K562 (cell line): Measurements from ENCODE around the gene BUB3. TPM values are rescaled to one million over a fixed set of nuclear protein-coding genes. Genes with fewer than 3 reads are reported as not detected.

ENCODE experiments used
- ATAC-seq: fragments of 200-7000 bp; cut with Tn5 transposase; 3 replicates; pipeline ENCODE4 v1.9.1; 2020; ENCODE audit warnings: moderate library complexity
- BruUV-seq: library from RNA; stranded (reverse); fragments of 400-500 nt; replicated peaks from 2 replicates; lab custom pipeline; 2021; lab: Mats Ljungman, UMichigan
- CTCF ChIA-PET: fragments of 300-600 bp; formaldehyde crosslinking; extraction: SDS; loops from one replicate; lab custom pipeline; 2021; ENCODE audit warnings: low intra/inter-chr PET ratio; lab: Yijun Ruan, JAX
- POLR2A ChIA-PET: fragments of 300-600, 350-650 bp; sonication (Branson Sonifier 250); formaldehyde crosslinking; extraction: SDS; loops from one replicate; lab custom pipeline; 2021; ENCODE audit warnings: antibody characterized with exemption, inconsistent platforms; lab: Yijun Ruan, JAX
- DNase-seq, 4 experiments: peaks; one replicate each; pipeline versions ENCODE4 v3.0.0 to v3.0.0-alpha.2; 2011 to 2018; ENCODE audit warnings: low spot score in 3 of 4, mixed read lengths in 3 of 4; ENCODE audit errors: extremely low read depth in 1 of 4
- FAIRE-seq: peaks from 2 replicates; lab custom pipeline; 2011; peaks lifted over from hg19 to GRCh38; lab: Jason Lieb, UNC
- H2AFZ ChIP-seq: 2 replicates; pipeline ENCODE4 v1.6.0; 2011; ENCODE audit warnings: low read depth, low read length, control low read depth, inconsistent platforms
- H3K27ac ChIP-seq: fragments of 200-600 bp; 3 replicates; pipeline ENCODE4 v1.8.0; 2011; ENCODE audit warnings: low read depth, mild to moderate bottlenecking, control low read depth, inconsistent platforms, low read length, moderate library complexity, mixed read lengths; ENCODE audit errors: extremely low read depth
- H3K27me3 ChIP-seq, 2 experiments: fragments of 300-600 bp in 1 of 2; 2 replicates in 1 of 2; 3 replicates in 1 of 2; pipeline versions ENCODE4 v1.6.0 to v1.8.0; 2011; ENCODE audit warnings: inconsistent platforms in 2 of 2, low read length in 2 of 2, mild to moderate bottlenecking in 1 of 2, mixed read lengths in 1 of 2, moderate library complexity in 1 of 2; ENCODE audit not compliant: control insufficient read depth in 2 of 2, insufficient read depth in 2 of 2
- H3K36me3 ChIP-seq: fragments of 300-600 bp; 3 replicates; pipeline ENCODE4 v1.8.0; 2011; ENCODE audit warnings: mild to moderate bottlenecking, low read length, inconsistent platforms; ENCODE audit not compliant: control insufficient read depth, insufficient read depth
- H3K4me1 ChIP-seq, 2 experiments: fragments of 200-600 bp in 1 of 2; replicated peaks in 1 of 2; 2 replicates in 1 of 2; 3 replicates in 1 of 2; pipeline versions ENCODE4 v1.5.1 to v1.8.0; 2011; ENCODE audit warnings: inconsistent platforms in 2 of 2, low read length in 2 of 2, mild to moderate bottlenecking in 1 of 2, mixed read lengths in 1 of 2, moderate library complexity in 1 of 2; ENCODE audit not compliant: control insufficient read depth in 2 of 2, insufficient read depth in 2 of 2
- H3K4me2 ChIP-seq: 2 replicates; pipeline ENCODE4 v1.6.1; 2011; ENCODE audit warnings: low read length, control low read depth, inconsistent platforms, mixed read lengths; ENCODE audit not compliant: insufficient read depth
- H3K4me3 ChIP-seq: fragments of 200-600 bp; sonication (generic), shearing (Covaris generic); 2 replicates; pipeline ENCODE4 v1.5.1; 2016; ENCODE audit warnings: control low read depth, inconsistent platforms
- H3K79me2 ChIP-seq: fragments of 200-600 bp; 3 replicates; pipeline ENCODE4 v1.8.0; 2011; ENCODE audit warnings: low read length, inconsistent platforms; ENCODE audit not compliant: control insufficient read depth, insufficient read depth
- H3K9ac ChIP-seq, 2 experiments: 2 replicates each; pipeline versions ENCODE4 v1.6.0 to v1.6.1; 2011; ENCODE audit warnings: low read depth in 2 of 2, low read length in 2 of 2, control low read depth in 1 of 2, inconsistent platforms in 1 of 2, mild to moderate bottlenecking in 1 of 2, mixed read lengths in 1 of 2; ENCODE audit not compliant: insufficient read depth in 1 of 2
- H3K9me1 ChIP-seq: one replicate; pipeline ENCODE4 v1.6.0; 2011; ENCODE audit warnings: inconsistent platforms, mild to moderate bottlenecking, low read length, moderate library complexity; ENCODE audit not compliant: control insufficient read depth, insufficient read depth
- H3K9me3 ChIP-seq: replicated peaks from 2 replicates; pipeline ENCODE4 v1.5.1; 2011; ENCODE audit warnings: low read depth, low read length, inconsistent platforms; ENCODE audit not compliant: control insufficient read depth, insufficient read depth
- H4K20me1 ChIP-seq: replicated peaks from 2 replicates; pipeline ENCODE4 v1.6.1; 2011; ENCODE audit warnings: low read length, inconsistent platforms, mixed read lengths; ENCODE audit not compliant: control insufficient read depth, insufficient read depth
- ELF1 ChIP-seq: fragments of 200-800 bp; sonication (Bioruptor generic); IDR thresholded peaks from 2 replicates; pipeline ENCODE4 v1.6.1; 2016; ENCODE audit warnings: missing genetic modification characterization, missing compliant biosample characterization
- HOXB6 ChIP-seq: fragments of 250-450 bp; sonication (Bioruptor Pico); IDR thresholded peaks from 2 replicates; pipeline ENCODE4 v1.5.1; 2022; ENCODE audit warnings: mild to moderate bottlenecking, borderline replicate concordance
- ILK ChIP-seq: fragments of 450-650 bp; IDR thresholded peaks from 2 replicates; pipeline ENCODE4 v1.6.1; 2016; ENCODE audit warnings: missing genetic modification characterization, low read depth, mild to moderate bottlenecking, missing compliant biosample characterization, moderate library complexity, borderline replicate concordance
- KHSRP ChIP-seq: fragments of 450-650 bp; IDR thresholded peaks from 2 replicates; pipeline ENCODE4 v1.6.1; 2017
- MAX ChIP-seq: sonication (generic); formaldehyde crosslinking; IDR thresholded peaks from 2 replicates; pipeline ENCODE4 v1.9.0; 2022; ENCODE audit warnings: mild to moderate bottlenecking, missing genetic modification reagents
- MBD2 ChIP-seq: sonication (generic); IDR thresholded peaks from 2 replicates; pipeline ENCODE4 v1.6.1; 2016; ENCODE audit warnings: low read depth, borderline replicate concordance
- PML ChIP-seq: IDR thresholded peaks from 2 replicates; pipeline ENCODE4 v1.6.1; 2012; ENCODE audit warnings: low read length, inconsistent platforms
- RAD21 ChIP-seq, 2 experiments: fragments of 250-450 bp in 1 of 2; fragments of 450-650 bp in 1 of 2; sonication (Bioruptor Pico) in 1 of 2; formaldehyde crosslinking in 1 of 2; IDR thresholded peaks in 1 of 2; conservative IDR thresholded peaks in 1 of 2; 2 replicates each; pipeline versions ENCODE4 v1.4.0 to v1.8.0; 2020 to 2022; ENCODE audit warnings: mild to moderate bottlenecking in 2 of 2, moderate library complexity in 1 of 2
- RHOXF2B ChIP-seq: fragments of 250-450 bp; sonication (Bioruptor Pico); conservative IDR thresholded peaks from 2 replicates; pipeline ENCODE4 v1.5.1; 2021
- TCF3 ChIP-seq: sonication (generic); formaldehyde crosslinking; IDR thresholded peaks from 2 replicates; pipeline ENCODE4 v1.4.0; 2020; ENCODE audit warnings: mild to moderate bottlenecking, missing genetic modification reagents
- TFE3 ChIP-seq: fragments of 450-650 bp; formaldehyde crosslinking; IDR thresholded peaks from 2 replicates; pipeline ENCODE4 v1.4.0; 2020; ENCODE audit warnings: mild to moderate bottlenecking, mixed read lengths
- ZFPM2 ChIP-seq: fragments of 250-450 bp; sonication (Bioruptor Pico); IDR thresholded peaks from 2 replicates; pipeline ENCODE4 v1.5.1; 2022; ENCODE audit warnings: mild to moderate bottlenecking
- ZMIZ1 ChIP-seq, 2 experiments: fragments of 150-350 bp in 1 of 2; IDR thresholded peaks; 2 replicates each; pipeline ENCODE4 v1.6.1; 2012 to 2016; ENCODE audit warnings: low read depth in 2 of 2, low read length in 2 of 2, mild to moderate bottlenecking in 1 of 2, moderate library complexity in 1 of 2
- ZNF134 ChIP-seq: fragments of 250-450 bp; sonication (Bioruptor Pico); conservative IDR thresholded peaks from 2 replicates; pipeline ENCODE4 v1.4.0; 2020
- ZNF239 ChIP-seq: fragments of 250-450 bp; sonication (Bioruptor Pico); IDR thresholded peaks from 2 replicates; pipeline ENCODE4 v1.4.0; 2020; ENCODE audit warnings: mild to moderate bottlenecking
- ZNF717 ChIP-seq: fragments of 250-450 bp; sonication (Bioruptor Pico); IDR thresholded peaks from 2 replicates; pipeline ENCODE4 v1.5.0; 2021
- WGBS: fragments of 100-300 bp; shearing (Covaris generic); methylation state at CpG from one replicate; pipeline ENCODE4 v1.1.6; 2016; ENCODE audit warnings: low coverage, mixed read lengths; ENCODE audit not compliant: insufficient coverage; ENCODE audit errors: missing lambda C conversion rate; 5-methylcytosine and 5-hydroxymethylcytosine counted together
- in situ Hi-C: fragments of 300-500 bp; cut with MboI; formaldehyde crosslinking; loops from 4 replicates; pipeline ENCODE4 v1.15.0; 2018; ENCODE audit warnings: inconsistent platforms, mixed read lengths
- intact Hi-C: fragments of 100-400 bp; cut with micrococcal nuclease; formaldehyde crosslinking; loops from 2 replicates; pipeline ENCODE4 v1.14.2; 2022
- polyA plus RNA-seq, 8 experiments: library from polyadenylated mRNA; depleted of rRNA in 4 of 8; stranded (reverse) in 5 of 8; unstranded in 3 of 8; fragments of >200 nt; fragmentation: Nextera tagmentation in 2 of 8; fragmentation: Illumina TruSeq in 1 of 8; extraction: Ambion mirVana in 2 of 8; extraction: Trizol in 1 of 8; gene quantifications; 2 replicates each; pipeline versions ENCODE4 v1.2.1 to v1.2.3, GENCODE V29; 2011 to 2014; ENCODE audit warnings: inconsistent platforms in 1 of 8, missing spikeins in 1 of 8
- total RNA-seq, 7 experiments: library from RNA; depleted of rRNA in 6 of 7; stranded (reverse); fragments of >200 nt in 6 of 7; fragmentation: Illumina TruSeq in 2 of 7; extraction: Trizol in 2 of 7; gene quantifications; 2 replicates each; pipeline versions ENCODE4 v1.2.1 to v1.2.3, GENCODE V29; 2011 to 2021; ENCODE audit warnings: low replicate concordance in 1 of 7

Gene BUB3
- total and polyA plus RNA-seq, 9 of the 15 experiments (the other 6 are each of a cell fraction or from before 2014, with no cell fraction given): 167 to 761 (median 225) TPM

- H3K9ac ChIP-seq: no peak overlapping the region
These were observed 50.8 kb downstream of the BUB3 start for GRCh38 chr10:123205041-123205440.

More at GRCh38 chr10:123205041-123205440, 50.8 kb downstream of the BUB3 start:
- peaks cover 0 to 12% of the 10 kb centered on the region in 2 experiments; a peak in 2 of 5 replicates for H3K27me3 ChIP-seq
- no peaks in the 10 kb centered on the region for H3K9me3 ChIP-seq
- in situ Hi-C loops: no loop called here
- CTCF ChIA-PET: no interaction called here
- no peak overlapping the region for H3K4me3 ChIP-seq
- POLR2A ChIA-PET: no interaction called here
- intact Hi-C loops: no loop called here
- no peak overlapping the region for H3K27ac ChIP-seq
- H3K4me1 ChIP-seq: no peaks in the 10 kb centered on the region
- 0% methylated on average over 2 of the region's 3 CpGs for WGBS
- no peak overlapping the region for H3K4me2 ChIP-seq
- H3K9me1 ChIP-seq: no peaks in the 10 kb centered on the region
- no TSS peak for BruUV-seq
- no peak for ATAC-seq
- H4K20me1 ChIP-seq: no peaks in the 10 kb centered on the region
- no peaks in the 10 kb centered on the region for H3K79me2 ChIP-seq
- H2AFZ ChIP-seq: no peak overlapping the region
- DNase-seq: no peak
- no peaks in the 10 kb centered on the region for H3K36me3 ChIP-seq
- TF ChIP-seq KHSRP (no peak), HOXB6 (CRISPR knock-in tag) (no peak), MBD2 (no peak), ZNF134 (CRISPR knock-in tag) (no peak), ZMIZ1 (IDR thresholded peaks at IDR 0.05; ENCODE audit: low read depth in 2 of 2, low read length in 2 of 2) (no peak), ZNF239 (CRISPR knock-in tag) (no peak), TFE3 (no peak), TCF3 (CRISPR knock-in tag) (no peak), MAX (no peak), RHOXF2B (CRISPR knock-in tag) (no peak), ZNF717 (CRISPR knock-in tag) (no peak), ELF1 (tag) (no peak), ILK (tag) (no peak), RAD21 (CRISPR knock-in tag; conservative IDR thresholded peaks at IDR 0.05 in 1 of 2, IDR thresholded peaks at IDR 0.05 in 1 of 2) (no peak), ZFPM2 (CRISPR knock-in tag) (no peak), PML (no peak)
- no peak for FAIRE-seq
